GM18907 (cell line): Measurements from ENCODE around the gene SHISA4.

Experiments
- ATAC-seq: cut with Tn5 transposase; IDR thresholded peaks from one replicate; pipeline ENCODE4 v1.9.1; 2021; ENCODE audit warnings: mild to moderate bottlenecking, moderate library complexity; ENCODE audit not compliant: unreplicated experiment

The SHISA4 gene

GRCh38 chr1:201880928-201881571 is 7.6 kb upstream of the SHISA4 start:
- no peak for ATAC-seq

- no peak for ATAC-seq
Observed at GRCh38 chr1:201881617-201882016, 7.1 kb upstream of the SHISA4 start.

GRCh38 chr1:201882665-201883132 is 6.0 kb upstream of the SHISA4 start:
- no peak for ATAC-seq

- no peak for ATAC-seq
Observed at GRCh38 chr1:201883266-201883665, 5.4 kb upstream of the SHISA4 start.

GRCh38 chr1:201883786-201884185 is 4.9 kb upstream of the SHISA4 start:
- ATAC-seq: no peak

- ATAC-seq: no peak
Observed at GRCh38 chr1:201884425-201884824, 4.3 kb upstream of the SHISA4 start.

- ATAC-seq: no peak
Observed at GRCh38 chr1:201885531-201886075, 3.1 kb upstream of the SHISA4 start.

- no peak for ATAC-seq
Observed at GRCh38 chr1:201886103-201886885, 2.4 kb upstream of the SHISA4 start.

GRCh38 chr1:201887116-201887866 is 1.4 kb upstream of the SHISA4 start:
- ATAC-seq: no peak

- no peak for ATAC-seq
Observed at GRCh38 chr1:201889090-201889968, 631 bp downstream of the SHISA4 start.

- ATAC-seq: no peak
Observed at GRCh38 chr1:201890223-201890622, 1.5 kb downstream of the SHISA4 start.

GRCh38 chr1:201890806-201891450 is 2.2 kb downstream of the SHISA4 start:
- no peak for ATAC-seq

- ATAC-seq: no peak
Observed at GRCh38 chr1:201891451-201892045, 2.9 kb downstream of the SHISA4 start.

- ATAC-seq: no peak
Observed at GRCh38 chr1:201892211-201892610, 3.5 kb downstream of the SHISA4 start.

GRCh38 chr1:201893431-201893830 is 4.7 kb downstream of the SHISA4 start:
- no peak for ATAC-seq

GRCh38 chr1:201894343-201895119 is 5.8 kb downstream of the SHISA4 start:
- ATAC-seq: no peak

- no peak for ATAC-seq
Observed at GRCh38 chr1:201895120-201895665, 6.5 kb downstream of the SHISA4 start.
